ENCODE data around the gene ARPIN. TPM values are rescaled to one million over a fixed set of nuclear protein-coding genes. Genes with fewer than 3 reads are reported as not detected.
"Not testable (repeated sequence)": the region's sequence is repeated elsewhere in the genome, so short reads cannot be mapped to it uniquely, and the experiment has no call there.

Gene ARPIN
- total RNA-seq, 2 donors from 2014 or later, result 17.5 to 24.7 TPM

- DNase-seq (ENCODE audit: low spot score), result no peak
- intact Hi-C loops (cut with DNase I), result no loop called here
Measured at GRCh38 chr15:89857673-89858072, 55.1 kb downstream of the ARPIN start.

GRCh38 chr15:89855948-89856347 is 56.8 kb downstream of the ARPIN start:
- intact Hi-C loops (cut with DNase I), result no loop called here
- DNase-seq (ENCODE audit: low spot score), result no peak

- DNase-seq (ENCODE audit: low spot score); intact Hi-C loops (cut with DNase I): not testable (repeated sequence)
Measured at GRCh38 chr15:89854863-89855262, 57.9 kb downstream of the ARPIN start.

- intact Hi-C loops (cut with DNase I), result no loop called here
- DNase-seq (ENCODE audit: low spot score), result no peak
Measured at GRCh38 chr15:89852342-89852995, 60.3 kb downstream of the ARPIN start.

GRCh38 chr15:89851673-89852341 is 60.9 kb downstream of the ARPIN start:
- intact Hi-C loops (cut with DNase I), result no loop called here

GRCh38 chr15:89848970-89849292 is 63.8 kb downstream of the ARPIN start:
- no peak for DNase-seq (ENCODE audit: low spot score)
- intact Hi-C loops (cut with DNase I), result no loop called here

More at GRCh38 chr15:89851673-89852341, 60.9 kb downstream of the ARPIN start:
- DNase-seq (ENCODE audit: low spot score), result no peak

- intact Hi-C loops (cut with DNase I), result no loop called here
- no peak for DNase-seq (ENCODE audit: low spot score)
Measured at GRCh38 chr15:89847101-89847500, 65.7 kb downstream of the ARPIN start.

- intact Hi-C loops (cut with DNase I), result no loop called here
- no peak for DNase-seq (ENCODE audit: low spot score)
Measured at GRCh38 chr15:89845305-89845893, 67.4 kb downstream of the ARPIN start.

Small RNAs within 50 kb of the gene (microRNA-seq; reads per million reads assigned to microRNA genes)
- gene MIR5009 (ENCODE audit: borderline microRNAs expressed in 2 of 2), result 0 reads per million in 2 donors
- gene MIR5094 (ENCODE audit: borderline microRNAs expressed in 2 of 2), result 0 reads per million in 2 donors

Other genes with a start within 250 kb of the ARPIN start
- 1 to 10 TPM; 3.8 to 4.6 TPM for gene PLIN1, start 233.6 kb downstream of the ARPIN start, total RNA-seq
- gene PEX11A, start 222.2 kb downstream of the ARPIN start, total RNA-seq, result 1 to 10 TPM; 4.9 to 7.1 TPM
- gene WDR93, start 222.1 kb downstream of the ARPIN start, total RNA-seq, result not detected
- under 1 TPM; 0.52 to 0.69 TPM for gene MESP1, start 161.7 kb downstream of the ARPIN start, total RNA-seq
- under 1 TPM; 0.32 to 0.38 TPM for gene MESP2, start 136.6 kb downstream of the ARPIN start, total RNA-seq
- gene ANPEP, start 98.1 kb downstream of the ARPIN start, total RNA-seq, result 10 to 100 TPM; 22.2 to 73.8 TPM
- 10 to 100 TPM; 28.7 to 31.5 TPM for gene AP3S2, start 19.0 kb downstream of the ARPIN start, total RNA-seq
- 10 to 100 TPM; 11.6 to 13.3 TPM for gene ZNF710, start 88.4 kb upstream of the ARPIN start, total RNA-seq
- gene IDH2, start 189.5 kb upstream of the ARPIN start, total RNA-seq, result 100 to 1,000 TPM in 1 of 2 donors, 10 to 100 TPM in 1; 68.7 to 103 TPM